Measurements from ENCODE around the gene CLDN22. TPM values are rescaled to one million over a fixed set of nuclear protein-coding genes. Genes with fewer than 3 reads are reported as not detected.

CLDN22 gene
- total RNA-seq, 1 donor from 2014 or later, result not detected

- H3K4me3 Mint-ChIP-seq, result no peak overlapping the region
- H3K36me3 Mint-ChIP-seq (ENCODE audit: low read depth), result peaks cover 15% of the 10 kb centered on the region
- no peak overlapping the region for H3K27ac Mint-ChIP-seq (ENCODE audit: unreplicated experiment)
- H3K9me3 Mint-ChIP-seq, result no peaks in the 10 kb centered on the region
- no peaks in the 10 kb centered on the region for H3K27me3 Mint-ChIP-seq (ENCODE audit: low read depth)
- peaks cover 19% of the 10 kb centered on the region for H3K4me1 Mint-ChIP-seq
- no peak for DNase-seq (ENCODE audit: low read depth, low spot score)
- no peak for TF ChIP-seq CTCF (conservative IDR thresholded peaks at IDR 0.05)
Observed at GRCh38 chr4:183304538-183304937, 15.5 kb downstream of the CLDN22 start.

GRCh38 chr4:183304067-183304466 is 16.0 kb downstream of the CLDN22 start:
- no peak overlapping the region for H3K4me3 Mint-ChIP-seq
- H3K36me3 Mint-ChIP-seq (ENCODE audit: low read depth), result peaks cover 13% of the 10 kb centered on the region
- no peaks in the 10 kb centered on the region for H3K27me3 Mint-ChIP-seq (ENCODE audit: low read depth)
- H3K4me1 Mint-ChIP-seq, result peaks cover 23% of the 10 kb centered on the region
- DNase-seq (ENCODE audit: low read depth, low spot score), result no peak
- no peak overlapping the region for H3K27ac Mint-ChIP-seq (ENCODE audit: unreplicated experiment)
- no peaks in the 10 kb centered on the region for H3K9me3 Mint-ChIP-seq
- TF ChIP-seq CTCF (conservative IDR thresholded peaks at IDR 0.05), result no peak

- H3K36me3 Mint-ChIP-seq (ENCODE audit: low read depth), result peaks cover 11% of the 10 kb centered on the region
- H3K9me3 Mint-ChIP-seq, result no peaks in the 10 kb centered on the region
- H3K4me1 Mint-ChIP-seq, result peaks cover 23% of the 10 kb centered on the region
- DNase-seq (ENCODE audit: low read depth, low spot score), result no peak
- no peak overlapping the region for H3K4me3 Mint-ChIP-seq
- no peaks in the 10 kb centered on the region for H3K27me3 Mint-ChIP-seq (ENCODE audit: low read depth)
- TF ChIP-seq CTCF (conservative IDR thresholded peaks at IDR 0.05), result no peak
- no peak overlapping the region for H3K27ac Mint-ChIP-seq (ENCODE audit: unreplicated experiment)
Observed at GRCh38 chr4:183303301-183303700, 16.8 kb downstream of the CLDN22 start.

- peaks cover 15% of the 10 kb centered on the region for H3K36me3 Mint-ChIP-seq (ENCODE audit: low read depth)
- no peak overlapping the region for H3K4me3 Mint-ChIP-seq
- no peaks in the 10 kb centered on the region for H3K27me3 Mint-ChIP-seq (ENCODE audit: low read depth)
- no peak for DNase-seq (ENCODE audit: low read depth, low spot score)
- no peak for TF ChIP-seq CTCF (conservative IDR thresholded peaks at IDR 0.05)
- H3K27ac Mint-ChIP-seq (ENCODE audit: unreplicated experiment), result no peak overlapping the region
- H3K9me3 Mint-ChIP-seq, result no peaks in the 10 kb centered on the region
- peaks cover 23% of the 10 kb centered on the region for H3K4me1 Mint-ChIP-seq
Observed at GRCh38 chr4:183300655-183301054, 19.4 kb downstream of the CLDN22 start.

- H3K27me3 Mint-ChIP-seq (ENCODE audit: low read depth), result no peaks in the 10 kb centered on the region
Observed at GRCh38 chr4:183300070-183300469, 20.0 kb downstream of the CLDN22 start.

More at GRCh38 chr4:183300070-183300469, 20.0 kb downstream of the CLDN22 start:
- no peak overlapping the region for H3K4me3 Mint-ChIP-seq
- TF ChIP-seq CTCF (conservative IDR thresholded peaks at IDR 0.05), result no peak
- H3K36me3 Mint-ChIP-seq (ENCODE audit: low read depth), result peaks cover 16% of the 10 kb centered on the region
- H3K9me3 Mint-ChIP-seq, result no peaks in the 10 kb centered on the region
- no peak for DNase-seq (ENCODE audit: low read depth, low spot score)
- peaks cover 22% of the 10 kb centered on the region for H3K4me1 Mint-ChIP-seq
- H3K27ac Mint-ChIP-seq (ENCODE audit: unreplicated experiment), result no peak overlapping the region

Data from neural crest cell (in vitro differentiated cells).